ENCODE measurements around the gene UBE2U.
"Not testable (repeated sequence)": the region's sequence is repeated elsewhere in the genome, so short reads cannot be mapped to it uniquely, and the experiment has no call there.

UBE2U gene

GRCh38 chr1:64194168-64195080 lies 9.0 kb upstream of the UBE2U start:
- no peak for DNase-seq

DNA sequence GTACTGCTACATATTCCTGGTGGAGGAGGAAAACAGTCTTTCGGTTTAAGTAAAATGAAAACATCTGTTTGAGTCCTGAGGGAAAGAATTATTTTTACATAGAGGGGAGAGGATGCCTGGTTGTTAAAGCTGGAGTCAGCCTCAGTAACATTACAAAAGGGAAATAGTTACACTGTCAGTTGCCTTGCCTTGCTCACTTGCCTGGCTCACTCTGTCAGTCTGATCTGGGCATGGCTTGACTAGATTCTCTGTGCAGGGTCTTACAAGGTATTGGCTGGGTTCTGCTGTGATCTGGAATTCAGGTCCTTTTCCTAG lies 8.4 kb upstream of the UBE2U start:
- DNase-seq = no peak

DNA sequence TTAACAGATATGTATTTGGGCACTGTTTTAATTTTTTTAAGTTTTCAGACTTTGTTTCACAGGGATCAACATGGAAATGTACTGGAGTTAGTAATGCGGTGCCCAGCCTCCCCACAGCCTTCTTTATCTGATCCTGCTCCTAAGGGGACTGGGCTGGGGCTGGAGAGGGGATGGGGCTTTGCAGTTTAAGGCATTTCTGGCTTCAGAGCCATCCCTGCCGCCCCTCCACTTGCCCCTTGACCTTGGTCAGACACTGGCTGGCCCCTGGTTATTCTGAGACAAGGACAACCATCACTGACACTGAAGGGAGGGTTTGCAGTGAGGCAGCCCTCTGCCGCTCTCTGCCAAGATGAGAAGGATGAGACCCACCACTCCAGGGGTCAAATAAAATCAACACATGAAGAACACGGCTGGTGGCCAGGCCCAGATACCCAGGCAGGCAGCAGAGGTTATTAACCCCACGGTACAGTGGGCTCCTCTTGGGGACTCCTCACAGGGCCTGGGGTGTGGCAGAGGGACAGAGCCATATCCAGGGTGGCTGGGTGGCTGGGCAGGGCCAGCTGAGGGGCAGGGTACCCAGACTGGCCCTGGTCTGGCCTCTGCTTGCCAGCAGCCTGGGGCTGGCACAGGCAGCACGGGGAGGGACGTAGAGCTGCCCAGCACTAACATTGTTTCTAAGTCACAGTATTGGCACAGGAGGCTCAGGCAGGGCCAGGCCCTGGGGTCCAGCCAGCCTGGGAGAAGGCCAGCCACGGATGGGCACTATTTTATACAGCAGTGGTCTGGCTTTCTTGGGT lies 7.2 kb upstream of the UBE2U start:
- no peak for DNase-seq

GRCh38 chr1:64197076-64197475 lies 6.3 kb upstream of the UBE2U start:
- DNase-seq = no peak

DNA sequence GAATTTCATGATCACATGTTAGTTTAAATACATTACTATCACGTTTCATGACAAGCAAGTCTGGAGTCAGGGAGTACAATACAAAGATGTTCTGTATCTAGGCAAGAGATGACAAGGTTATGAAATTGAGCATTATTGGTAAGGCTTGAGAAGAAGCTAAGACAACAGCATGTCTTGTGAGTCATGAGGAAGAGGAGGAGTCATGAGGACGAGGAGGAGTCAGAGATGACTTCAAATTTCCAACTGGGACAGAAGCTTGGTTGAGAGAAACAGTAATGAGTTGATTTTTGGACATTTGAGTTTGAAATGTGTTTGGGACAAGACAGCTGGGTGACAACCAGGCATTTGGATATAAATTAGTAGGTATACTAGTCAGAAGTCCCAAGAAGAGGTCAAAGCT lies 4.3 kb upstream of the UBE2U start:
- no peak for DNase-seq

DNA sequence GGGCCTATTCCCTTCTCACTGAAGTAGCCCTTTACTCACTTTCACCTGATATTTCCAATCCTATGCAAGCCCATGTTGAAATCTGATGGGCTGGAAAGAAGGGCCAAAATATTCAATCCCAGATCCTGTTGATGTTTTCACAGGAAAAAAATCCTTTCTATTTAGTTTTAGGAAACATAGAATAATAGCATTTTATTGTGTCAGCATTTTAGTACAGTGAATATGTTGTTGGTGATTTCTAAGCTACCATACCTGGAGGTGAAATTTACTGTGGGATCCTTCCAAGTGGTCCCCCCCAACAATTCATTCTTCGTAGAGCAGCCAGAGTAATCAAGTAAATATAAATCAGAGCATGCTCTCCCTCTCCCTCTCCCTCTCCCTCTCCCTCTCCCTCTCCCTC lies 3.4 kb upstream of the UBE2U start:
- DNase-seq = no peak

GRCh38 chr1:64209221-64209620 lies 5.8 kb downstream of the UBE2U start:
- no peak for DNase-seq

GRCh38 chr1:64212031-64212430 lies 8.6 kb downstream of the UBE2U start:
- DNase-seq = no peak

- peak; percentile 11 for DNase-seq
Observed at GRCh38 chr1:64215576-64215975, 12.2 kb downstream of the UBE2U start.

- no peak for DNase-seq
Observed at GRCh38 chr1:64220241-64220640, 16.8 kb downstream of the UBE2U start.

GRCh38 chr1:64223329-64224151 lies 20.1 kb downstream of the UBE2U start:
- DNase-seq = no peak

GRCh38 chr1:64224236-64224635 lies 20.8 kb downstream of the UBE2U start:
- DNase-seq = not testable (repeated sequence)

GRCh38 chr1:64228167-64228957 lies 24.9 kb downstream of the UBE2U start:
- no peak for DNase-seq

- DNase-seq = peak; percentile 90
Observed at GRCh38 chr1:64229307-64229706, 25.9 kb downstream of the UBE2U start.

DNA sequence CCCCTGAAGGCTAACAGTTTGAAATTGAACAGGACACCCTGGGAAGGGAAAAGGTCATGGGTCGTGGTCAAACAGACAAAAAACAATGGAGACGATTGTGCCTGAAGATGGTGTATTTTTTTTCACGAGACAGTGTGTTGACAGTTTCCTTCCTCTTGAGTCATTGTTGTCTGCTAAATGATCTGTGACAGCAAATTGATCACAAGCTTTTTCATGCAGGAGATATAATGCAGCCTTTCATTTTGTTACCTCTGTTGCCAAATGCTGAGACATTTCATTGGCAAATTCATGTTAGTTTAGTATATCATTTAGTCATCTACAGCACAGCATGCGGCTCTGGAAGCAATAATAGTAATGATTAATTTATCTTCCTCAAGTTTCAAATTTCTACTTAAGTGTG lies 27.7 kb downstream of the UBE2U start:
- DNase-seq = peak; percentile 55

GRCh38 chr1:64231654-64232053 lies 28.2 kb downstream of the UBE2U start:
- no peak for DNase-seq

DNA sequence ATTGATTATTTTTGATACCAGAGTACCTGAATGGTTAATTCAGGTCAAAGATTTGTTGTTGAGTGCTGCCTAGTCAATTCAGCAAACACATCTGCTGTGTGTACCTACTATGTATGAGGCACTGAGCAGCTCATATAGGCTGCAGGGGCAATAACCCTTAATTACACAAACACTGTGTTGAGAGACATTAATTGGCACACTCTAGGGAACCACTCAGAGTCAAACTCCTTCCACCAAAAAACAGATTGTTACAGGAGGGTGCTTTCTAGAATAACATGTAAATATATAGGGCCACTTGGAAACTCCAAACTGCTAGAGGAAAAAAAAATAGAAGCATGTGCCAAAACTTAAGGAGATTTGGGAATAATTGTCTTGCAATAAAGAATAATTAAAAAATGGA lies 31.3 kb downstream of the UBE2U start:
- DNase-seq = no peak

- DNase-seq = no peak
Observed at GRCh38 chr1:64235181-64235580, 31.8 kb downstream of the UBE2U start.

GRCh38 chr1:64235910-64236309 lies 32.5 kb downstream of the UBE2U start:
- no peak for DNase-seq

- DNase-seq = no peak
Observed at GRCh38 chr1:64236541-64236954, 33.1 kb downstream of the UBE2U start.

DNA sequence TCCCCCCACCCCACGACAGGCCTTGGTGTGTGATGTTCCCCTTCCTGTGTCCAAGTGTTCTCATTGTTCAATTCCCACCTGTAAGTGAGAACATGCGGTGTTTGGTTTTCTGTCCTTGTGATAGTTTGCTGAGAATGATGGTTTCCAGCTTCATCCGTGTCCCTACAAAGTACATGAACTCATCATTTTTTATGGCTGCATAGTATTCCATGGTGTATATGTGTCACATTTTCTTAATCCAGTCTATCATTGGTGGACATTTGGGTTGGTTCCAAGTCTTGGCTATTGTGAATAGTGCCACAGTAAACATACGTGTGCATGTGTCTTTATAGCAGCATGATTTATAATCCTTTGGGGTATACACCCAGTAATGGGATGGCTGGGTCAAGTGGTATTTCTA lies 36.1 kb downstream of the UBE2U start:
- DNase-seq = not testable (repeated sequence)

- DNase-seq = no peak
Observed at GRCh38 chr1:64240206-64240605, 36.8 kb downstream of the UBE2U start.

GRCh38 chr1:64241069-64241468 lies 37.6 kb downstream of the UBE2U start:
- no peak for DNase-seq

All from NCI-H187 treated with DMSO at 0.1 percent for 48 hours (cell line).